Mesendoderm (in vitro differentiated cells): ENCODE data around the gene VRK3.

Experiments used
- DNase-seq: peaks from one replicate; pipeline ENCODE4 v3.0.0; 2013
- H2AK5ac ChIP-seq: 2 replicates; pipeline ENCODE4 v1.6.1; 2013; ENCODE audit warnings: low read length, inconsistent platforms
- H2BK120ac ChIP-seq: 2 replicates; pipeline ENCODE4 v1.6.1; 2013; ENCODE audit warnings: low read depth, mild to moderate bottlenecking, low read length, moderate library complexity, mixed read lengths
- H2BK15ac ChIP-seq: replicated peaks from 2 replicates; pipeline ENCODE4 v1.6.1; 2013; ENCODE audit warnings: low read depth, mild to moderate bottlenecking, moderate library complexity
- H2BK5ac ChIP-seq: 2 replicates; pipeline ENCODE4 v1.6.1; 2013; ENCODE audit warnings: low read length, inconsistent platforms
- H3K18ac ChIP-seq: 2 replicates; pipeline ENCODE4 v1.6.1; 2013; ENCODE audit warnings: mild to moderate bottlenecking, low read length, mixed read lengths
- H3K23ac ChIP-seq: one replicate; pipeline ENCODE4 v1.6.1; 2013; ENCODE audit warnings: low read length
- H3K27ac ChIP-seq: 2 replicates; pipeline ENCODE4 v1.5.1; 2013; ENCODE audit warnings: low read depth, mild to moderate bottlenecking, inconsistent platforms, low read length, moderate library complexity
- H3K27me3 ChIP-seq: 2 replicates; pipeline ENCODE4 v1.6.1; 2013; ENCODE audit warnings: low read length, control low read depth, mild to moderate bottlenecking, inconsistent platforms; ENCODE audit not compliant: insufficient read depth, poor library complexity
- H3K36me3 ChIP-seq: 2 replicates; pipeline ENCODE4 v1.6.1; 2013; ENCODE audit warnings: low read length, inconsistent platforms; ENCODE audit not compliant: control insufficient read depth, insufficient read depth
- H3K4ac ChIP-seq: one replicate; pipeline ENCODE4 v1.6.1; 2013; ENCODE audit warnings: low read depth, mild to moderate bottlenecking, low read length, moderate library complexity
- H3K4me1 ChIP-seq: 2 replicates; pipeline ENCODE4 v1.6.1; 2013; ENCODE audit warnings: low read depth, low read length, inconsistent platforms; ENCODE audit not compliant: control insufficient read depth
- H3K4me2 ChIP-seq: 2 replicates; pipeline ENCODE4 v1.6.1; 2013; ENCODE audit warnings: low read length
- H3K4me3 ChIP-seq: 2 replicates; pipeline ENCODE4 v1.5.1; 2013; ENCODE audit warnings: mild to moderate bottlenecking, low read length
- H3K56ac ChIP-seq: one replicate; pipeline ENCODE4 v1.6.1; 2013; ENCODE audit warnings: low read length
- H3K79me1 ChIP-seq: 2 replicates; pipeline ENCODE4 v1.6.1; 2013; ENCODE audit warnings: low read length, inconsistent platforms
- H3K79me2 ChIP-seq: 2 replicates; pipeline ENCODE4 v1.6.1; 2013; ENCODE audit warnings: mild to moderate bottlenecking, low read length; ENCODE audit not compliant: control insufficient read depth, insufficient read depth
- H3K9ac ChIP-seq: 2 replicates; pipeline ENCODE4 v1.6.1; 2013; ENCODE audit warnings: low read length, inconsistent platforms
- H4K5ac ChIP-seq: one replicate; pipeline ENCODE4 v1.6.1; 2013; ENCODE audit warnings: low read length
- H4K8ac ChIP-seq: one replicate; pipeline ENCODE4 v1.6.1; 2013; ENCODE audit warnings: low read depth, mild to moderate bottlenecking, control low read depth, low read length, moderate library complexity
- WGBS: extraction: QIAGEN DNeasy Blood & Tissue Kit; methylation state at CpG from one replicate; pipeline ENCODE4 v1.1.7; 2013; ENCODE audit warnings: low lambda C conversion rate, missing lambda C conversion rate; ENCODE audit not compliant: insufficient coverage; ENCODE audit errors: extremely low coverage; 5-methylcytosine and 5-hydroxymethylcytosine counted together

VRK3 gene

GRCh38 chr19:50016225-50016807 is 8.9 kb downstream of the VRK3 start:
- no peak overlapping the region for H4K5ac ChIP-seq
- no peaks in the 10 kb centered on the region for H3K27me3 ChIP-seq
- H4K8ac ChIP-seq: no peak overlapping the region
- no peak overlapping the region for H3K9ac ChIP-seq
- no peak overlapping the region for H3K4me3 ChIP-seq
- H2BK15ac ChIP-seq: no peak overlapping the region
- H3K79me1 ChIP-seq: no peaks in the 10 kb centered on the region
- H3K27ac ChIP-seq: no peak overlapping the region
- no peak overlapping the region for H3K23ac ChIP-seq
- H3K4me2 ChIP-seq: no peak overlapping the region
- H2BK5ac ChIP-seq: no peak overlapping the region
- no peaks in the 10 kb centered on the region for H3K4me1 ChIP-seq
- DNase-seq: no peak
- H2BK120ac ChIP-seq: no peak overlapping the region
- H3K56ac ChIP-seq: no peak overlapping the region
- H3K18ac ChIP-seq: no peak overlapping the region
- no peak overlapping the region for H2AK5ac ChIP-seq
- H3K4ac ChIP-seq: no peak overlapping the region
- WGBS: no CpG with 5 or more reads among the region's 1 CpG
- no peaks in the 10 kb centered on the region for H3K79me2 ChIP-seq
- H3K36me3 ChIP-seq: peaks cover 3% of the 10 kb centered on the region

GRCh38 chr19:50008532-50008931 is 16.6 kb downstream of the VRK3 start:
- peak; percentile 66 for DNase-seq
- H3K23ac ChIP-seq: no peak overlapping the region
- WGBS: no CpG with 5 or more reads among the region's 10 CpGs
- H2AK5ac ChIP-seq: no peak overlapping the region
- no peak overlapping the region for H3K56ac ChIP-seq
- no peak overlapping the region for H3K4me2 ChIP-seq
- no peak overlapping the region for H3K9ac ChIP-seq
- H3K79me2 ChIP-seq: no peaks in the 10 kb centered on the region
- H3K36me3 ChIP-seq: peaks cover 3% of the 10 kb centered on the region
- no peak overlapping the region for H3K18ac ChIP-seq
- no peak overlapping the region for H3K4me3 ChIP-seq
- H2BK120ac ChIP-seq: no peak overlapping the region
- H3K79me1 ChIP-seq: no peaks in the 10 kb centered on the region
- H4K8ac ChIP-seq: no peak overlapping the region
- no peaks in the 10 kb centered on the region for H3K4me1 ChIP-seq
- no peak overlapping the region for H2BK15ac ChIP-seq
- H3K27me3 ChIP-seq: no peaks in the 10 kb centered on the region
- H3K27ac ChIP-seq: no peak overlapping the region
- no peak overlapping the region for H4K5ac ChIP-seq
- H2BK5ac ChIP-seq: no peak overlapping the region
- H3K4ac ChIP-seq: no peak overlapping the region

- Histone ChIP-seq H2BK15ac (no peak overlapping the region), H4K5ac (no peak overlapping the region), H3K79me1 (no peaks in the 10 kb centered on the region), H3K36me3 (peaks cover 3% of the 10 kb centered on the region), H3K4me1 (no peaks in the 10 kb centered on the region), H3K23ac (no peak overlapping the region), H4K8ac (no peak overlapping the region), H3K79me2 (no peaks in the 10 kb centered on the region), H3K4me2 (no peak overlapping the region), H2BK120ac (no peak overlapping the region), H2BK5ac (no peak overlapping the region), H3K4me3 (no peak overlapping the region), H3K27ac (no peak overlapping the region), H2AK5ac (no peak overlapping the region), H3K4ac (no peak overlapping the region), H3K9ac (no peak overlapping the region), H3K27me3 (no peaks in the 10 kb centered on the region), H3K56ac (no peak overlapping the region), H3K18ac (no peak overlapping the region)
- DNase-seq: no peak
- no CpG with 5 or more reads among the region's 2 CpGs for WGBS
These were observed 17.2 kb downstream of the VRK3 start for GRCh38 chr19:50007947-50008346.

- no peak overlapping the region for H2BK5ac ChIP-seq
- no peaks in the 10 kb centered on the region for H3K4me1 ChIP-seq
- no peak overlapping the region for H3K9ac ChIP-seq
- no peak overlapping the region for H3K4me3 ChIP-seq
- H3K4ac ChIP-seq: no peak overlapping the region
- H2BK15ac ChIP-seq: no peak overlapping the region
- H3K79me1 ChIP-seq: no peaks in the 10 kb centered on the region
- H2BK120ac ChIP-seq: no peak overlapping the region
- H3K23ac ChIP-seq: no peak overlapping the region
- no peak overlapping the region for H3K56ac ChIP-seq
- H3K79me2 ChIP-seq: no peaks in the 10 kb centered on the region
- no peaks in the 10 kb centered on the region for H3K27me3 ChIP-seq
- no peak overlapping the region for H3K4me2 ChIP-seq
- H4K5ac ChIP-seq: no peak overlapping the region
- no peak overlapping the region for H4K8ac ChIP-seq
- no peak for DNase-seq
- no peak overlapping the region for H2AK5ac ChIP-seq
- H3K18ac ChIP-seq: no peak overlapping the region
- peaks cover 3% of the 10 kb centered on the region for H3K36me3 ChIP-seq
- WGBS: no CpG with 5 or more reads among the region's 10 CpGs
- H3K27ac ChIP-seq: no peak overlapping the region
These were observed 18.0 kb downstream of the VRK3 start for GRCh38 chr19:50007170-50007569.

GRCh38 chr19:50005428-50005827 is 19.7 kb downstream of the VRK3 start:
- H3K9ac ChIP-seq: no peak overlapping the region
- no peak overlapping the region for H3K4ac ChIP-seq
- no peak overlapping the region for H4K8ac ChIP-seq
- H3K27ac ChIP-seq: no peak overlapping the region
- H3K4me1 ChIP-seq: no peaks in the 10 kb centered on the region
- H2BK5ac ChIP-seq: no peak overlapping the region
- peaks cover 3% of the 10 kb centered on the region for H3K36me3 ChIP-seq
- H3K27me3 ChIP-seq: no peaks in the 10 kb centered on the region
- DNase-seq: no peak
- no peak overlapping the region for H3K18ac ChIP-seq
- no peak overlapping the region for H2BK120ac ChIP-seq
- no peak overlapping the region for H3K4me3 ChIP-seq
- WGBS: no CpG with 5 or more reads among the region's 12 CpGs
- no peak overlapping the region for H3K56ac ChIP-seq
- H4K5ac ChIP-seq: no peak overlapping the region
- H3K79me2 ChIP-seq: no peaks in the 10 kb centered on the region
- H2BK15ac ChIP-seq: no peak overlapping the region
- no peak overlapping the region for H3K23ac ChIP-seq
- no peak overlapping the region for H3K4me2 ChIP-seq
- no peaks in the 10 kb centered on the region for H3K79me1 ChIP-seq
- no peak overlapping the region for H2AK5ac ChIP-seq

- H3K79me1 ChIP-seq: no peaks in the 10 kb centered on the region
- H3K27me3 ChIP-seq: no peaks in the 10 kb centered on the region
- peaks cover 3% of the 10 kb centered on the region for H3K36me3 ChIP-seq
- no peak overlapping the region for H3K27ac ChIP-seq
- DNase-seq: no peak
- H3K18ac ChIP-seq: no peak overlapping the region
- no peaks in the 10 kb centered on the region for H3K4me1 ChIP-seq
- no peak overlapping the region for H2BK15ac ChIP-seq
- no CpG with 5 or more reads among the region's 11 CpGs for WGBS
- H3K23ac ChIP-seq: no peak overlapping the region
- H3K79me2 ChIP-seq: no peaks in the 10 kb centered on the region
- H4K5ac ChIP-seq: no peak overlapping the region
- no peak overlapping the region for H3K4me2 ChIP-seq
- H4K8ac ChIP-seq: no peak overlapping the region
- H3K9ac ChIP-seq: no peak overlapping the region
- no peak overlapping the region for H2BK120ac ChIP-seq
- no peak overlapping the region for H2BK5ac ChIP-seq
- no peak overlapping the region for H3K4ac ChIP-seq
- H2AK5ac ChIP-seq: no peak overlapping the region
- no peak overlapping the region for H3K4me3 ChIP-seq
- no peak overlapping the region for H3K56ac ChIP-seq
These were observed 21.3 kb downstream of the VRK3 start for GRCh38 chr19:50003810-50004419.
